Uterus (tissue), 4 donors: ENCODE results near the gene DCAF10. TPM values are rescaled to one million over a fixed set of nuclear protein-coding genes. Genes with fewer than 3 reads are reported as not detected.
"Not testable (repeated sequence)": the region's sequence is repeated elsewhere in the genome, so short reads cannot be mapped to it uniquely, and the experiment has no call there.

Experiments
- DNase-seq, 2 donors: peaks; one replicate each; pipeline ENCODE4 v3.0.0-alpha.2; 2019 to 2020
- H3K27ac ChIP-seq, 2 donors: fragments of 200-600 bp; sonication (generic); 1 replicate in 1 of 2; 2 replicates in 1 of 2; pipeline ENCODE4 v1.5.1; 2016 to 2018
- H3K27me3 ChIP-seq, 2 donors: fragments of 200-600 bp; sonication (generic); one replicate each; pipeline ENCODE4 v1.5.1; 2018 to 2019; ENCODE audit warnings: control low read depth in 1 of 2
- H3K36me3 ChIP-seq, 2 donors: fragments of 200-600 bp; sonication (generic); one replicate each; pipeline ENCODE4 v1.5.1; 2019; ENCODE audit warnings: control low read depth in 1 of 2
- H3K4me1 ChIP-seq, 2 donors: fragments of 200-600 bp; sonication (generic); one replicate each; pipeline ENCODE4 v1.5.1; 2018 to 2019; ENCODE audit warnings: control low read depth in 1 of 2
- H3K4me3 ChIP-seq, 2 donors: fragments of 200-600 bp; sonication (generic); 1 replicate in 1 of 2; 2 replicates in 1 of 2; pipeline ENCODE4 v1.5.1; 2018 to 2019; ENCODE audit warnings: mild to moderate bottlenecking in 1 of 2
- H3K9me3 ChIP-seq, 2 donors: fragments of 200-600 bp; sonication (generic); one replicate each; pipeline ENCODE4 v1.5.1; 2019; ENCODE audit warnings: control low read depth in 1 of 2
- CTCF ChIP-seq, 4 experiments: fragments of 200-600 bp in 2 of 4; fragments of 450-650 bp in 2 of 4; sonication (generic) in 2 of 4; IDR thresholded peaks; one replicate each; pipeline ENCODE4 v1.5.1; 2016 to 2019; ENCODE audit warnings: antibody characterized with exemption in 4 of 4, mild to moderate bottlenecking in 2 of 4, moderate library complexity in 1 of 4
- POLR2A ChIP-seq, 2 donors: fragments of 450-650 bp; IDR thresholded peaks; one replicate each; pipeline ENCODE4 v1.6.1; 2016; ENCODE audit warnings: antibody characterized with exemption in 2 of 2, mild to moderate bottlenecking in 1 of 2, moderate library complexity in 1 of 2
- intact Hi-C: fragments of 100-400 bp; cut with DNase I; formaldehyde crosslinking; loops from one replicate; pipeline ENCODE4 v1.15.1; 2023; ENCODE audit warnings: low total_unique reads
- total RNA-seq, 4 donors: library from RNA; depleted of rRNA in 3 of 4; stranded (reverse); fragments of >200 nt in 3 of 4; gene quantifications; one replicate each; pipeline versions ENCODE4 v1.1.0 to v1.2.4, GENCODE V29; 2014 to 2023
- donor health status: DM: yes; HTN: yes; CAD: no.

Gene DCAF10
- total RNA-seq, 4 donors from 2014 or later, result 10.8 to 34.8 (median 29.6) TPM

GRCh38 chr9:37880916-37881479 is 80.4 kb downstream of the DCAF10 start:
- TF ChIP-seq POLR2A (IDR thresholded peaks at IDR 0.05) (no peak), CTCF (IDR thresholded peaks at IDR 0.05) (no peak)
- H3K27ac ChIP-seq, result no peak overlapping the region
- no peaks in the 10 kb centered on the region for H3K4me1 ChIP-seq
- H3K36me3 ChIP-seq, result no peaks in the 10 kb centered on the region
- intact Hi-C loops, result loop anchor here (10.0 kb wide), 1 partner anchor 56 kb away; no protein-coding TSS in a partner anchor
- H3K4me3 ChIP-seq, result no peak overlapping the region
- DNase-seq, result no peak
- no peaks in the 10 kb centered on the region for H3K9me3 ChIP-seq
- H3K27me3 ChIP-seq, result no peaks in the 10 kb centered on the region

GRCh38 chr9:37887977-37888583 is 87.5 kb downstream of the DCAF10 start:
- H3K27ac ChIP-seq, DNase-seq, H3K36me3 ChIP-seq, H3K9me3 ChIP-seq, H3K4me3 ChIP-seq, H3K27me3 ChIP-seq, H3K4me1 ChIP-seq: not testable (repeated sequence)
- intact Hi-C loops, result loop anchor here (10.0 kb wide), 1 partner anchor 63 kb away; no protein-coding TSS in a partner anchor

GRCh38 chr9:37889536-37889935 is 88.9 kb downstream of the DCAF10 start:
- Histone ChIP-seq H3K27me3 (no peaks in the 10 kb centered on the region), H3K9me3 (no peaks in the 10 kb centered on the region), H3K27ac (no peak overlapping the region), H3K4me1 (no peaks in the 10 kb centered on the region), H3K36me3 (no peaks in the 10 kb centered on the region), H3K4me3 (no peak overlapping the region)
- intact Hi-C loops, result loop anchor here (10.0 kb wide), 1 partner anchor 65 kb away; no protein-coding TSS in a partner anchor
- TF ChIP-seq POLR2A (IDR thresholded peaks at IDR 0.05), result no peak
- TF ChIP-seq CTCF (IDR thresholded peaks at IDR 0.05), result no peak
- DNase-seq, result no peak

- intact Hi-C loops, H3K36me3 ChIP-seq, H3K27me3 ChIP-seq, DNase-seq, H3K9me3 ChIP-seq, H3K4me1 ChIP-seq, H3K4me3 ChIP-seq, H3K27ac ChIP-seq: not testable (repeated sequence)
These were observed 90.4 kb downstream of the DCAF10 start for GRCh38 chr9:37891042-37891441.

GRCh38 chr9:37892063-37892462 is 91.5 kb downstream of the DCAF10 start:
- Histone ChIP-seq H3K36me3 (no peaks in the 10 kb centered on the region), H3K4me3 (no peak overlapping the region), H3K27ac (no peak overlapping the region), H3K9me3 (no peaks in the 10 kb centered on the region), H3K27me3 (no peaks in the 10 kb centered on the region), H3K4me1 (no peaks in the 10 kb centered on the region)
- intact Hi-C loops, result no loop called here
- TF ChIP-seq POLR2A (IDR thresholded peaks at IDR 0.05) (no peak), CTCF (IDR thresholded peaks at IDR 0.05) (no peak)
- no peak for DNase-seq

- DNase-seq, result no peak
- H3K4me1 ChIP-seq, result peaks cover 0 to 9% of the 10 kb centered on the region in 2 donors
- H3K4me3 ChIP-seq, result no peak overlapping the region
- intact Hi-C loops, result no loop called here
- H3K36me3 ChIP-seq, result no peaks in the 10 kb centered on the region
- no peak overlapping the region for H3K27ac ChIP-seq
- TF ChIP-seq CTCF (IDR thresholded peaks at IDR 0.05), result no peak
- TF ChIP-seq POLR2A (IDR thresholded peaks at IDR 0.05), result no peak
- no peaks in the 10 kb centered on the region for H3K9me3 ChIP-seq
- H3K27me3 ChIP-seq, result no peaks in the 10 kb centered on the region
These were observed 97.1 kb downstream of the DCAF10 start for GRCh38 chr9:37897665-37898064.
